ENCODE results near the gene SCAMP5.

GRCh38 chr15:74976159-74976558, 19.2 kb upstream of the SCAMP5 start:
- TF ChIP-seq POLR2A (IDR thresholded peaks at IDR 0.05; ENCODE audit: low read length) (no peak), GATA1 (IDR thresholded peaks at IDR 0.05; ENCODE audit: low read depth, low read length) (no peak)

All from erythroblast (primary cell).